GM12892 (cell line): Measurements from ENCODE around the gene TRIM14.
A peak's percentile ranks its signal among the peaks of the same experiment; 100 is the strongest.

ENCODE experiments used
- DNase-seq: peaks from one replicate; pipeline ENCODE4 v3.0.0; 2011; ENCODE audit not compliant: insufficient read length
- FAIRE-seq: peaks from 2 replicates; lab custom pipeline; 2011; peaks lifted over from hg19 to GRCh38; lab: Jason Lieb, UNC
- POLR2A ChIP-seq: IDR thresholded peaks from 2 replicates; pipeline ENCODE4 v1.6.1; 2011; ENCODE audit warnings: low read depth, low read length, control low read depth
- POLR2AphosphoS5 ChIP-seq: IDR thresholded peaks from 2 replicates; pipeline ENCODE4 v1.6.1; 2011; ENCODE audit warnings: low read depth, low read length, control low read depth
- TAF1 ChIP-seq: IDR thresholded peaks from 2 replicates; pipeline ENCODE4 v1.6.1; 2011; ENCODE audit warnings: low read depth, mild to moderate bottlenecking, control low read depth, low read length, borderline replicate concordance

Gene TRIM14

GRCh38 chr9:98050351-98050750 is 68.7 kb downstream of the TRIM14 start:
- DNase-seq (no peak), FAIRE-seq (no peak)
- TF ChIP-seq POLR2A (no peak), TAF1 (no peak), POLR2AphosphoS5 (no peak)

DNA sequence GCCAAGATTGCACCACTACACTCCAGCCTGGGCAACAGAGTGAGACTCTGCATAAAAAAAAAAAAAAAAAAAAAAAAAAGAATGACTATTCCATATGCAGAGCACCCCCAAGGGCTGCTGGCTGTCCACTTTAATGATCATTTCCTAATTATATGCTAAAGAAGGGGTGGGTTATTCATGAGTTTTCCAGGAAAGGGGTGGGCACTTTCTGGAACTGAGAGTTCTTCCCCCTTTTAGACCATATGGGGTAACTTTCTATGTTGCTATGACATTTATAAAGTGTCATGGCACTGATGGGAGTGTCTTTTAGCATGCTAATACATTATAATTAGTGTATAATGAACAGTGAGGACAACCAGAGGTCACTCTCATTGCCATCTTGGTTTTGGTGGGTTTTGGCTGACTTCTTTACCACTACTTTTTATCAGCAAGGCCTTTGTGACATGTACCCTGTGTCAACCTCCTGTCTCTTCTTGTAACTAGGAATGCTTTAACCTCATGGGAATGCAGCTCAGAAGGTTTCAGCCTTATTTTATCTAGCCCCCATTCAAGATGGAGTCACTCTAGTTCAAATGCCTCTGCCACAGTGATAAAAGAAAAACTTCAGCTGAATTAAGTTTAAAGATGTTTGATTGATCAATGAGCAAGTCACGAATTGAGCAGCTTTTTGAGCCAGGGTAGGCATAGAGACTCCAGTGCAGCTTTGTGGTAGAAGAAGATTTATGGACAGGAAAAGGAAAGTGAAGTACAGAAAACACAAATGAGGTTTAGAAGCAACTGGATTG is 69.5 kb downstream of the TRIM14 start:
- DNase-seq (no peak), FAIRE-seq (no peak)
- no peak for TF ChIP-seq POLR2A
- TF ChIP-seq POLR2AphosphoS5: no peak
- no peak for TF ChIP-seq TAF1

DNA sequence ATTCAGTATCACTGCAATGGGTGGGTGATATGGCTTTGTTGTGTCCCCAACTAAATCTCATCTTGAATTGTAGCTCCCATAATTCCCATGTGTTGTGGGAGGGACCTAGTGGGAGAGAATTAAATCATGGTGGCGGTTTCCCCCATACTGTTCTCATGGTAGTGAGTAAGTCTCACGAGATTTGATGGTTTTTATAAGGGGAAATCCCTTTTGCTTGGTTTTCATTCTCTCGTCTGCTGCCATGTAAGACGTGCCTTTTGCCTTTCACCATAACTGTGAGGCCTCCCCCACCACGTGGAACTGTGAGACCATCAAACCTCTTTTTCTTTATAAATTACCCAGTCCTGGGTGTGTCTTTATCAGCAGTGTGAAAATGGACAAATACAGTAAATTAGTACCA is 72.0 kb downstream of the TRIM14 start:
- TF ChIP-seq TAF1 (no peak), POLR2AphosphoS5 (no peak), POLR2A (no peak)
- DNase-seq (no peak), FAIRE-seq (no peak)

GRCh38 chr9:98046180-98046543 is 72.9 kb downstream of the TRIM14 start:
- DNase-seq: no peak
- no peak for FAIRE-seq
- TF ChIP-seq POLR2A: no peak
- no peak for TF ChIP-seq TAF1
- no peak for TF ChIP-seq POLR2AphosphoS5

- DNase-seq: no peak
- peak; percentile 68; the same call in 1 of the 2 replicates for TF ChIP-seq TAF1
- peak; percentile 73; the same call in 1 of the 2 replicates for TF ChIP-seq POLR2AphosphoS5
- TF ChIP-seq POLR2A: peak; percentile 78
- peak; percentile 87 for FAIRE-seq
Observed at GRCh38 chr9:98045234-98046179, 73.5 kb downstream of the TRIM14 start.

GRCh38 chr9:98043915-98044314 is 75.1 kb downstream of the TRIM14 start:
- FAIRE-seq (no peak), DNase-seq (no peak)
- no peak for TF ChIP-seq TAF1
- no peak for TF ChIP-seq POLR2A
- no peak for TF ChIP-seq POLR2AphosphoS5

DNA sequence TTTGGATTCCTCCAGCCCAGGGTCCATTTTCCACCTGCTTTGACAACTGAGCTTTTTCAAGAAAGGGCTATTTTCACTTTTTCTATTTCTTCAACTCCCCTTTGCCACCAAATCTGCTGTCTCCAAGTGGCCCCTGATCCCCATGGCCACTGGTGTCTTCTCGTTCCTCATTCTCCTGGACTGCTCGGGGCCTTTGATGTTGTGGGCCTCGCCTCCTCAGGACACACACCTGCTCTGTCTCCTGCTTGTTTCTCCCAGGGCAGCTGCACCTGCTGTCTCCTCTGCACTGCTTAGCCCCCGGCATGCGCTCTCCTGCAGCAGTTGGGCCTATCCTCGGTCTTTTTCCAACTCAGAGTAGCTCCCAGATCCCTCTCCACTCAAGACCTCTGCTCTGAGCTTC is 78.8 kb downstream of the TRIM14 start:
- no peak for FAIRE-seq
- TF ChIP-seq POLR2AphosphoS5 (no peak), TAF1 (no peak), POLR2A (no peak)
- no peak for DNase-seq

- DNase-seq: no peak
- no peak for FAIRE-seq
- TF ChIP-seq TAF1 (no peak), POLR2AphosphoS5 (no peak), POLR2A (no peak)
Observed at GRCh38 chr9:98039607-98040017, 79.4 kb downstream of the TRIM14 start.

- DNase-seq (no peak), FAIRE-seq (peak; percentile 87)
- TF ChIP-seq TAF1 (no peak), POLR2A (no peak), POLR2AphosphoS5 (no peak)
Observed at GRCh38 chr9:98038958-98039357, 80.1 kb downstream of the TRIM14 start.

DNA sequence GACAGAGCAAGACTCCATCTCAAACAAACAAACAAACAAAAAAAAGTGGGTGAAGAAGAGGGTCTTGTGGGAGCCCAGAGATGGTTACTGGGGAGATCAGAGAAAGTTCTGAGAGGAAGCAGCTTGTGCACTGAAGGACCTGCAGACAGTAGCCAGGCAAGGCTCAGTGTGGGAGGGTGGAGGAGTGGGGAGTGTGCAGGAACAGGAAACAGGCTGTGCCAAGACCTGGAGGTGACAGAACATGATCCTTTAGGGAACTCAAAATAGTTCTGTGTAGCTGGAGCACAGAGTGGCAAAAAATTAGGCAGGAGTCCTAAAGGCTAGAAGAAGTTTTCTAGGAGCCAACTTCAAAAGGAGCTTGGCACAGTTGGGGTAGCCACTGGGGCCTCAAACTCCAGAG is 81.7 kb downstream of the TRIM14 start:
- FAIRE-seq (no peak), DNase-seq (no peak)
- no peak for TF ChIP-seq TAF1
- TF ChIP-seq POLR2AphosphoS5: no peak
- TF ChIP-seq POLR2A: no peak

GRCh38 chr9:98034593-98035546 is 84.2 kb downstream of the TRIM14 start:
- DNase-seq (no peak), FAIRE-seq (peak; percentile 85)
- TF ChIP-seq POLR2A (no peak), POLR2AphosphoS5 (no peak), TAF1 (no peak)
